Esophagus squamous epithelium (tissue), 4 donors: Measurements from ENCODE around the gene CAPN11.

ENCODE experiments used
- POLR2A ChIP-seq, 4 donors: fragments of 450-650 bp; IDR thresholded peaks; one replicate each; pipeline ENCODE4 v1.6.1; 2017; ENCODE audit warnings: antibody characterized with exemption in 4 of 4, mild to moderate bottlenecking in 4 of 4, moderate library complexity in 3 of 4
- TF ChIP-seq, protein P1 (sequence below), 6 experiments: fragments of 450-650 bp in 4 of 6; fragments of 200-600 bp in 2 of 6; sonication (generic) in 2 of 6; IDR thresholded peaks; one replicate each; pipeline ENCODE4 v1.5.1; 2016 to 2019; ENCODE audit warnings: antibody characterized with exemption in 6 of 6, mild to moderate bottlenecking in 4 of 6, moderate library complexity in 4 of 6

DNA sequence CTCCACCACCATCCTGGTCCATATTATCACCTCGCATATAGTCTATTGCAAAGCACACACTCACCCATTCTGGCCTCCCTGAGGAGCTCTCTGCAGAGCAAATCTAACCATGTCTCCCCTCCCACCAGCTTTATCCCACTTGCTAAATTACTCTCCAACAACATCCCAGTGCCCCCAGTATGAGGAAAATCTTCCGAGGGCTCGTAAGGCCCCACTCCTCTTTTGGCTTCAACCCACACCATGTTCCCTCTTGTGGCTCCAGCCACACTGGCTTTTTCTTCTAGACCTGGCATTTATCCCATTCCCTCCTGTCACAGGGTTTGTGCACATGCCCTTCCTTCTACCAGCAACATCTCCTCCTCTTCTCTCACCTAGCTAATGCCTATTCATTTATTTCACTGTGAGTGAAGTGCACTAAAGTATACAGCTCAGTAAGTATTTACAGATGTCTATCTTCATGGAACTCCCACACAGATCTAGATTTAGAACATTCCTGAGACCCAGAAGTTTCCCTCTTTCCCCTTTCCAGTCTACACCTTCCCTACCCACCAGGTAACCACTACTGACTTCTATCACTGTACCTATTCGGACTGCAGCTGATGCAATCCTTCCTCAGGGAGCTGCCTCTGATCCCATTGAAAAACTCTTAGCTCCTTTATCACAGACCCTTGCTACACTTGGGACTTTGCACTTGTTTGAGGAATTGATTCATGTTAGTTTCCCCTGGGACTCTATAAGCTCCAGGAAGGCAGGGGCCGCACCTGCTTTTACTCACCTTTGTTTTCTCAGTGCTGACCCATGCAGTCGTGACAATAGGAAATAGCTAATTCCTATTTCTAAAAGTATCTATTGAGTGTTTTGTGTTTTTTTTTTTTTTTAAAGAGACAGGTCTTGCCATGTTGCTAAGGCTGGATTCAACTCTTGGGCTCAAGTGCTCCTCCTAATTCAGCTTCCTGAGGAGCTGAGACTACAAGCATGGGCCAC lies 46.9 kb upstream of the CAPN11 start:
- TF ChIP-seq, protein P1, sequence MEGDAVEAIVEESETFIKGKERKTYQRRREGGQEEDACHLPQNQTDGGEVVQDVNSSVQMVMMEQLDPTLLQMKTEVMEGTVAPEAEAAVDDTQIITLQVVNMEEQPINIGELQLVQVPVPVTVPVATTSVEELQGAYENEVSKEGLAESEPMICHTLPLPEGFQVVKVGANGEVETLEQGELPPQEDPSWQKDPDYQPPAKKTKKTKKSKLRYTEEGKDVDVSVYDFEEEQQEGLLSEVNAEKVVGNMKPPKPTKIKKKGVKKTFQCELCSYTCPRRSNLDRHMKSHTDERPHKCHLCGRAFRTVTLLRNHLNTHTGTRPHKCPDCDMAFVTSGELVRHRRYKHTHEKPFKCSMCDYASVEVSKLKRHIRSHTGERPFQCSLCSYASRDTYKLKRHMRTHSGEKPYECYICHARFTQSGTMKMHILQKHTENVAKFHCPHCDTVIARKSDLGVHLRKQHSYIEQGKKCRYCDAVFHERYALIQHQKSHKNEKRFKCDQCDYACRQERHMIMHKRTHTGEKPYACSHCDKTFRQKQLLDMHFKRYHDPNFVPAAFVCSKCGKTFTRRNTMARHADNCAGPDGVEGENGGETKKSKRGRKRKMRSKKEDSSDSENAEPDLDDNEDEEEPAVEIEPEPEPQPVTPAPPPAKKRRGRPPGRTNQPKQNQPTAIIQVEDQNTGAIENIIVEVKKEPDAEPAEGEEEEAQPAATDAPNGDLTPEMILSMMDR (IDR thresholded peaks at IDR 0.05): no peak
- TF ChIP-seq POLR2A (IDR thresholded peaks at IDR 0.05): no peak
